ENCODE measurements around the gene RXFP1. TPM values are rescaled to one million over a fixed set of nuclear protein-coding genes. Genes with fewer than 3 reads are reported as not detected.

Gene RXFP1
- polyA plus RNA-seq, 1 donor from 2014 or later, result 0.12 TPM

DNA sequence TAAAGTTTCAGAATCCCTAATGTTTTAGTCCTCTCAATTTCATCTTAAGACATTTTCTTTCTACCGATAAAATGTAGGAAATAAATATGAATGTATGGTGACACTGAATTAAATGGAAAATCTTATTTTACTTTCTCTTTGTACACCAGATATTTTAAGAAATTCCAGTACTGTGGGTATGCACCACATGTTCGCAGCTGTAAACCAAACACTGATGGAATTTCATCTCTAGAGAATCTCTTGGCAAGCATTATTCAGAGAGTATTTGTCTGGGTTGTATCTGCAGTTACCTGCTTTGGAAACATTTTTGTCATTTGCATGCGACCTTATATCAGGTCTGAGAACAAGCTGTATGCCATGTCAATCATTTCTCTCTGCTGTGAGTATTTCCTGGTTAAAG lies 123.1 kb downstream of the RXFP1 start:
- H3K9me3 ChIP-seq (ENCODE audit: low read length), result no peaks in the 10 kb centered on the region
- no peaks in the 10 kb centered on the region for H4K20me1 ChIP-seq (ENCODE audit: insufficient read depth)
- H3K36me3 ChIP-seq (ENCODE audit: insufficient read depth, low read length), result no peaks in the 10 kb centered on the region
- no peaks in the 10 kb centered on the region for H3K27me3 ChIP-seq (ENCODE audit: insufficient read depth, low read depth, low read length)
- H3K4me3 ChIP-seq (ENCODE audit: low read length), result peak overlapping the region; percentile 7
- H2AFZ ChIP-seq (ENCODE audit: low read depth, low read length), result no peak overlapping the region
- peak overlapping the region; percentile 45 for H3K27ac ChIP-seq (ENCODE audit: low read length)
- no peak overlapping the region for H3K4me2 ChIP-seq (ENCODE audit: low read length)
- H3K9ac ChIP-seq (ENCODE audit: low read length), result no peak overlapping the region
- no peak for TF ChIP-seq SMC3 (conservative IDR thresholded peaks at IDR 0.05; ENCODE audit: poor library complexity)
- TF ChIP-seq, protein P1, sequence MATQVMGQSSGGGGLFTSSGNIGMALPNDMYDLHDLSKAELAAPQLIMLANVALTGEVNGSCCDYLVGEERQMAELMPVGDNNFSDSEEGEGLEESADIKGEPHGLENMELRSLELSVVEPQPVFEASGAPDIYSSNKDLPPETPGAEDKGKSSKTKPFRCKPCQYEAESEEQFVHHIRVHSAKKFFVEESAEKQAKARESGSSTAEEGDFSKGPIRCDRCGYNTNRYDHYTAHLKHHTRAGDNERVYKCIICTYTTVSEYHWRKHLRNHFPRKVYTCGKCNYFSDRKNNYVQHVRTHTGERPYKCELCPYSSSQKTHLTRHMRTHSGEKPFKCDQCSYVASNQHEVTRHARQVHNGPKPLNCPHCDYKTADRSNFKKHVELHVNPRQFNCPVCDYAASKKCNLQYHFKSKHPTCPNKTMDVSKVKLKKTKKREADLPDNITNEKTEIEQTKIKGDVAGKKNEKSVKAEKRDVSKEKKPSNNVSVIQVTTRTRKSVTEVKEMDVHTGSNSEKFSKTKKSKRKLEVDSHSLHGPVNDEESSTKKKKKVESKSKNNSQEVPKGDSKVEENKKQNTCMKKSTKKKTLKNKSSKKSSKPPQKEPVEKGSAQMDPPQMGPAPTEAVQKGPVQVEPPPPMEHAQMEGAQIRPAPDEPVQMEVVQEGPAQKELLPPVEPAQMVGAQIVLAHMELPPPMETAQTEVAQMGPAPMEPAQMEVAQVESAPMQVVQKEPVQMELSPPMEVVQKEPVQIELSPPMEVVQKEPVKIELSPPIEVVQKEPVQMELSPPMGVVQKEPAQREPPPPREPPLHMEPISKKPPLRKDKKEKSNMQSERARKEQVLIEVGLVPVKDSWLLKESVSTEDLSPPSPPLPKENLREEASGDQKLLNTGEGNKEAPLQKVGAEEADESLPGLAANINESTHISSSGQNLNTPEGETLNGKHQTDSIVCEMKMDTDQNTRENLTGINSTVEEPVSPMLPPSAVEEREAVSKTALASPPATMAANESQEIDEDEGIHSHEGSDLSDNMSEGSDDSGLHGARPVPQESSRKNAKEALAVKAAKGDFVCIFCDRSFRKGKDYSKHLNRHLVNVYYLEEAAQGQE (IDR thresholded peaks at IDR 0.05; ENCODE audit: borderline replicate concordance), result no peak
- no peak for TF ChIP-seq EP300 (conservative IDR thresholded peaks at IDR 0.05; ENCODE audit: poor library complexity, severe bottlenecking)
- no peak for TF ChIP-seq POLR2AphosphoS5 (IDR thresholded peaks at IDR 0.05)
- no peak for TF ChIP-seq MXI1 (conservative IDR thresholded peaks at IDR 0.05; ENCODE audit: poor library complexity, severe bottlenecking)
- no peak for TF ChIP-seq CTCF (IDR thresholded peaks at IDR 0.05; ENCODE audit: poor library complexity, severe bottlenecking)
- TF ChIP-seq RAD21 (conservative IDR thresholded peaks at IDR 0.05), result no peak
- TF ChIP-seq EZH2 (IDR thresholded peaks at IDR 0.05; ENCODE audit: borderline replicate concordance, insufficient read depth, low read length, poor library complexity, severe bottlenecking), result no peak
- TF ChIP-seq TAF1 (IDR thresholded peaks at IDR 0.05; ENCODE audit: low read depth), result no peak
- no peaks in the 10 kb centered on the region for H3K79me2 ChIP-seq (replicated peaks; ENCODE audit: insufficient read depth, low read length)
- no peaks in the 10 kb centered on the region for H3F3A ChIP-seq (ENCODE audit: insufficient read depth, low read length, poor library complexity, severe bottlenecking)
- no peaks in the 10 kb centered on the region for H3K9me2 ChIP-seq (ENCODE audit: insufficient read depth, low read length)

DNA sequence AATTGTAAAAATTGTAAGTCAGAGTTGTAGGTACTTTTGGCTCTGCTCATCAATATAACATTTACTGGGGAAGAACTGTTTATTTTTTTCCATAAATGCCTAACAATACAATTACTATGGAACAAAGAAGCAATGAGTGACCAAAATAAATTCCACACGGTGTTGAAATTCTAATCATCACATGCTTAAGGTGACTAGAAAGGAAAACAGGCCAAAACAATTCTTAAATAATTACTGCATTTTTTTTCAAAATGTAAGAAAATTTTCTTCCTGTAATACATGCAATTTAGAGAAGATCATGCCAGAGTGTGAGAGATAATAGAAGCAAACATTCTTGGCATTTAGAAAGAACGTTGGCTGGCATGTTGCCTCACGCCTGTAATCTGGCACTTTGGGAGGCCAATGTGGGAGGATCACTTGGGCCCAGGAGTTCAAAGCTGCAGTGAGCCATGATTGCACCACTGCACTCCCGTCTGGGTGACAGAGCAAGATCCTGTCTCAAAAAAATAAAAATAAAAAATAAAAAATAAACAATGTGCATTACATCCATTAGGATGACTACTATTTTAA lies 127.5 kb downstream of the RXFP1 start:
- Histone ChIP-seq H3K27me3 (ENCODE audit: insufficient read depth, low read depth, low read length) (no peaks in the 10 kb centered on the region), H3K9ac (ENCODE audit: low read length) (no peak overlapping the region), H3K4me2 (ENCODE audit: low read length) (no peak overlapping the region), H3K4me3 (ENCODE audit: low read length) (no peak overlapping the region), H3F3A (ENCODE audit: insufficient read depth, low read length, poor library complexity, severe bottlenecking) (no peaks in the 10 kb centered on the region), H3K27ac (ENCODE audit: low read length) (no peak overlapping the region), H3K79me2 (replicated peaks; ENCODE audit: insufficient read depth, low read length) (no peaks in the 10 kb centered on the region), H3K9me2 (ENCODE audit: insufficient read depth, low read length) (no peaks in the 10 kb centered on the region), H2AFZ (ENCODE audit: low read depth, low read length) (no peak overlapping the region), H4K20me1 (ENCODE audit: insufficient read depth) (no peaks in the 10 kb centered on the region), H3K9me3 (ENCODE audit: low read length) (no peaks in the 10 kb centered on the region), H3K36me3 (ENCODE audit: insufficient read depth, low read length) (no peaks in the 10 kb centered on the region)
- TF ChIP-seq POLR2AphosphoS5 (IDR thresholded peaks at IDR 0.05) (no peak), EZH2 (IDR thresholded peaks at IDR 0.05; ENCODE audit: borderline replicate concordance, insufficient read depth, low read length, poor library complexity, severe bottlenecking) (no peak), MXI1 (conservative IDR thresholded peaks at IDR 0.05; ENCODE audit: poor library complexity, severe bottlenecking) (no peak), RAD21 (conservative IDR thresholded peaks at IDR 0.05) (no peak), SMC3 (conservative IDR thresholded peaks at IDR 0.05; ENCODE audit: poor library complexity) (no peak), CTCF (IDR thresholded peaks at IDR 0.05; ENCODE audit: poor library complexity, severe bottlenecking) (no peak), TAF1 (IDR thresholded peaks at IDR 0.05; ENCODE audit: low read depth) (no peak), EP300 (conservative IDR thresholded peaks at IDR 0.05; ENCODE audit: poor library complexity, severe bottlenecking) (no peak)
- TF ChIP-seq, protein P1 (IDR thresholded peaks at IDR 0.05; ENCODE audit: borderline replicate concordance), result no peak

Data from neural cell (in vitro differentiated cells).